Measurements from ENCODE around the gene RWDD2A. TPM values are rescaled to one million over a fixed set of nuclear protein-coding genes. Genes with fewer than 3 reads are reported as not detected.

Gene RWDD2A
- total RNA-seq, 1 donor from 2014 or later, result 7.0 TPM

DNA sequence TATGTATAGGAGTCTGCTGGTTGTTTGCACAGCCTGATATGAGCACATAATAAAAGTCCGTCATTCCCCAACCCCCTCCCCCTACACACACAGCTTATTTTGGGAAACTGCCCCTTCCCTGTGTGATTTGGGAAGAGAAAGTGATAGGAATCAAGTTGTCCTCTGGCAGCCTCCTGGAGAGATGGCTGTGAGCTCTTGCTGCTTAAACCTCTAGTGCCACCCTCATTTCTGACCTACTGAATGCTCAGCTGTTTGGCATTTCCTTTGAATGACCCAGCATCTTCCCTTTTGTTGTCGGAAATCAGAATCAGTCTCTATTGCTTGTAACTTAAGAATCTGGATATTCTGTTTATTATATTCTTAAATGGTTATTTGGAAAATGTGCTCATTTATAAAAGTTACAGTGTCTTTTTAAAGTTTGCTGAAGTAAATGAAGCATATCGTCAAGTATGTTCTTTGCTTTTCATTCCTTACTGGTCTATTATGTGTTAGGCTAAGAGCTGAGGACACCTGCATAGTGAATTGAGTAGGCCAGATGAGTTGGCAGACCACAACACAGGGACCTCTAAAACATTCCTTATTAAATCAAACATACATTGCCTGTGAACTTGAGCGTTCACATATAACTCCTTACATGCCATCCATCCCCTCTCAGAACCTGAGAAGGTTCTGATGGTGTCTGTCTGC, 5.5 kb downstream of the RWDD2A start:
- TF ChIP-seq, protein P1, sequence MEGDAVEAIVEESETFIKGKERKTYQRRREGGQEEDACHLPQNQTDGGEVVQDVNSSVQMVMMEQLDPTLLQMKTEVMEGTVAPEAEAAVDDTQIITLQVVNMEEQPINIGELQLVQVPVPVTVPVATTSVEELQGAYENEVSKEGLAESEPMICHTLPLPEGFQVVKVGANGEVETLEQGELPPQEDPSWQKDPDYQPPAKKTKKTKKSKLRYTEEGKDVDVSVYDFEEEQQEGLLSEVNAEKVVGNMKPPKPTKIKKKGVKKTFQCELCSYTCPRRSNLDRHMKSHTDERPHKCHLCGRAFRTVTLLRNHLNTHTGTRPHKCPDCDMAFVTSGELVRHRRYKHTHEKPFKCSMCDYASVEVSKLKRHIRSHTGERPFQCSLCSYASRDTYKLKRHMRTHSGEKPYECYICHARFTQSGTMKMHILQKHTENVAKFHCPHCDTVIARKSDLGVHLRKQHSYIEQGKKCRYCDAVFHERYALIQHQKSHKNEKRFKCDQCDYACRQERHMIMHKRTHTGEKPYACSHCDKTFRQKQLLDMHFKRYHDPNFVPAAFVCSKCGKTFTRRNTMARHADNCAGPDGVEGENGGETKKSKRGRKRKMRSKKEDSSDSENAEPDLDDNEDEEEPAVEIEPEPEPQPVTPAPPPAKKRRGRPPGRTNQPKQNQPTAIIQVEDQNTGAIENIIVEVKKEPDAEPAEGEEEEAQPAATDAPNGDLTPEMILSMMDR (IDR thresholded peaks at IDR 0.05), result no peak
- peak overlapping the region; percentile 62 for H3K27ac Mint-ChIP-seq (ENCODE audit: unreplicated experiment)
- no peak overlapping the region for H3K4me3 Mint-ChIP-seq (ENCODE audit: unreplicated experiment)
- no peak for DNase-seq (ENCODE audit: extremely low spot score, unreplicated experiment)
- H3K36me3 Mint-ChIP-seq (ENCODE audit: unreplicated experiment), result peaks cover 10% of the 10 kb centered on the region
- H3K4me1 Mint-ChIP-seq (ENCODE audit: unreplicated experiment), result peaks cover 38% of the 10 kb centered on the region
- H3K27me3 Mint-ChIP-seq (ENCODE audit: unreplicated experiment), result no peaks in the 10 kb centered on the region
- no peaks in the 10 kb centered on the region for H3K9me3 Mint-ChIP-seq (ENCODE audit: unreplicated experiment)

DNA sequence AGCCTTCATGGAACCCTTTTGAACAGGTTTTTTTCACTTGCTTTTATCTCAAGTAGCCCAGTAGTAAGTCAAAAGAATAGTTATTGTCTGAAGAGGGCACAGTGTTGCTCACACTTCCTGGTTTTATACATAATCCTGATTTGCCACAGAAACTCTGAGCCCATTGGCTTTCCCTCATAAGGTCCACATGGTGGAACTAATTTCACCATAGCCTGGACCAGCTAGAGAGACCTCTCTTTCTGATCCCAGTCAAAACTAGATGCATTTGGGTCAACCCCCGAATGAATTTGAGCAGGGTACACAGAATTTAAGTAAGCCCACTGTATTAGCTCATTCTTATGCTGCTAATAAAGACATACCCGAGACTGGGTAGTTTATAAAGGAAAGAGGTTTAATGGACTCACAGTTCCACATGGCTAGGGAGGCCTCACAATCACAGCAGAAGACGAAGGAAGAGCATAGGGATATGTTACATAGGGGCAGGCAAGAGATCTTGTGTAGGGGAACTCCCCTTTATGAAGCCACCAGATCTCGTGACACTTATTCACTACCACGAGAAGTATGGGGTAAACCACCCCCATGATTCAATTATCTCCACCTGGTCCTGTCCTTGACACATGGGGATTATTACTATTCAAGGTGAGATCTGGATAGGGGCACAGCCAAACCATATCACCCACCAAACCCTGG, 6.2 kb downstream of the RWDD2A start:
- peaks cover 10% of the 10 kb centered on the region for H3K36me3 Mint-ChIP-seq (ENCODE audit: unreplicated experiment)
- no peaks in the 10 kb centered on the region for H3K27me3 Mint-ChIP-seq (ENCODE audit: unreplicated experiment)
- TF ChIP-seq, protein P1 (IDR thresholded peaks at IDR 0.05), result no peak
- H3K4me3 Mint-ChIP-seq (ENCODE audit: unreplicated experiment), result no peak overlapping the region
- no peak for DNase-seq (ENCODE audit: extremely low spot score, unreplicated experiment)
- H3K9me3 Mint-ChIP-seq (ENCODE audit: unreplicated experiment), result no peaks in the 10 kb centered on the region
- peaks cover 33% of the 10 kb centered on the region for H3K4me1 Mint-ChIP-seq (ENCODE audit: unreplicated experiment)
- peak overlapping the region; percentile 62 for H3K27ac Mint-ChIP-seq (ENCODE audit: unreplicated experiment)

DNA sequence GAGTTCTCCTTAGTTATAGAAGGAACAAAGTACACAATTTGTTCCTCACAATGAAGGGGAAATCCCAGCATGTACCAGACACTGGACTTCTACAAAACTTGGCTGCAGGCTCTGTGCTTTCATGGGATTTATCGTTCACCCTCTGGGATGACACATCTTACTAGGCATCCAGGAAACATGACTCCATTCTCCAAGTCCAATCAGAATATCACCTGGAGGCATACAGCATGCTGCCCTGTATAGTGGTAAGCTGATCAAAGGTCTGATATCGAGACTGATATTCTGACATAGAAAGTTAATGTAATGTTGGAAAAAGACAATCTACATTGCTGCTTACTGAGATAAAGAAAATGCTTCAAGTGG, 6.7 kb downstream of the RWDD2A start:
- Mint-ChIP-seq H3K4me3 (ENCODE audit: unreplicated experiment) (no peak overlapping the region), H3K27ac (ENCODE audit: unreplicated experiment) (peak overlapping the region; percentile 52), H3K9me3 (ENCODE audit: unreplicated experiment) (no peaks in the 10 kb centered on the region), H3K36me3 (ENCODE audit: unreplicated experiment) (peaks cover 10% of the 10 kb centered on the region), H3K4me1 (ENCODE audit: unreplicated experiment) (peaks cover 28% of the 10 kb centered on the region), H3K27me3 (ENCODE audit: unreplicated experiment) (no peaks in the 10 kb centered on the region)
- DNase-seq (ENCODE audit: extremely low spot score, unreplicated experiment), result no peak
- TF ChIP-seq, protein P1 (IDR thresholded peaks at IDR 0.05), result no peak

DNA sequence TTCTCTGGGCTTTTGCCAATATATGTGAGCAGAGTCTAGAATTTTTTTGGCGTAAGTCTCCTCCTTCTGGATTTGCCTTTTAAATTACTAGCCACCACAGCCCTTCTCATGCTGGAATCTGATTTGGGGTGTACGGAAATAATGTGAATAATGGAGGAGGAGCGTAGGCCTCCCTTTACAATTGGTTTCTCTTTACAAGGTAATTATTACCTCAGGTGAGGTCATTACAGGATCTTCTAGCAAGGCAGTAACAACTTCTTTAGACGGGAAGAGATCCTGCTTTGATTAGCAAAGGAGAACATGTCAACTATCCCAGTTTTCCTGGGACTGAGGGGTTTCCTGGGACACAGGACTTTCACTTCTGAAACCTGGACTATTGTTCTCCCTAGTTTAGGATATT, 8.9 kb downstream of the RWDD2A start:
- Mint-ChIP-seq H3K36me3 (ENCODE audit: unreplicated experiment) (peaks cover 10% of the 10 kb centered on the region), H3K4me1 (ENCODE audit: unreplicated experiment) (peaks cover 24% of the 10 kb centered on the region), H3K9me3 (ENCODE audit: unreplicated experiment) (no peaks in the 10 kb centered on the region), H3K4me3 (ENCODE audit: unreplicated experiment) (no peak overlapping the region), H3K27ac (ENCODE audit: unreplicated experiment) (no peak overlapping the region), H3K27me3 (ENCODE audit: unreplicated experiment) (no peaks in the 10 kb centered on the region)
- DNase-seq (ENCODE audit: extremely low spot score, unreplicated experiment), result no peak
- TF ChIP-seq, protein P1 (IDR thresholded peaks at IDR 0.05), result no peak

Data from osteocyte (in vitro differentiated cells).